Measurements from ENCODE around the gene ATF7IP2. TPM values are rescaled to one million over a fixed set of nuclear protein-coding genes. Genes with fewer than 3 reads are reported as not detected.
"Not testable (repeated sequence)": the region's sequence is repeated elsewhere in the genome, so short reads cannot be mapped to it uniquely, and the experiment has no call there.

ATF7IP2 gene
- total and polyA plus RNA-seq, 7 experiments from 2014 or later: 56.5 to 304 (median 75.1) TPM

DNA sequence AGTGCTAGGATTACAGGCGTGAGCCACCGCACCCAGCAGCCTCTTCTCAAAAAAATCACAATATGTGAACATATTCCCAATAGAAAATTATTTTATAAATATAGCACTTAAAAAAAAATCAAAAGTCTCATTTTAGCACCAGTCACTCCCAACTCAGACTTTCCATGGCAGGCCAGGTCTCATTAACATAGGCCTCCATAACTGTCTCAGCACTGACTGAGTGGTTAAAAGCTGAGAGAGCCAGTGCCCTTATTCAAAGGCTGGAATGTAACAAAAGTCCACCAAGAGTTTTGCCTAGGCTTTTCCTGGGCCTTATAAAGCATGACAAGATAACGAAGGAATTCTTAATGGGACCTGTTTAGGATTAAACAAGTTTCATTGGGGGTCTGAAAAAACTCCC, 114.7 kb downstream of the ATF7IP2 start:
- Histone ChIP-seq H3K9me3 (ENCODE audit: control insufficient read depth in 2 of 3, low read length in 3 of 3) (no peaks in the 10 kb centered on the region), H3K4me1 (ENCODE audit: control insufficient read depth in 2 of 2, insufficient read depth in 2 of 2, low read length in 2 of 2) (no peaks in the 10 kb centered on the region), H3K27me3 (ENCODE audit: control insufficient read depth in 2 of 2, insufficient read depth in 2 of 2, low read length in 2 of 2) (no peaks in the 10 kb centered on the region), H3K36me3 (ENCODE audit: control insufficient read depth in 2 of 3, insufficient read depth in 3 of 3, low read length in 3 of 3) (no peaks in the 10 kb centered on the region), H3K27ac (ENCODE audit: low read depth, low read length) (no peak overlapping the region), H3K4me3 (ENCODE audit: low read length) (no peak overlapping the region)
- Mint-ChIP-seq H3K27me3 (no peaks in the 10 kb centered on the region), H3K27ac (no peak overlapping the region), H3K36me3 (peaks cover 0 to 1% (median 0%) of the 10 kb centered on the region in 5 donors), H3K4me1 (peaks cover 2 to 16% (median 9%) of the 10 kb centered on the region in 7 donors), H3K4me3 (no peak overlapping the region), H3K9me3 (peaks cover 0 to 14% (median 4%) of the 10 kb centered on the region in 11 donors)
- ChIA-PET CTCF (interaction anchor here (0.6 kb wide), 1 partner anchor 148 kb away, joined by 3 read pairs; no protein-coding TSS in a partner anchor), POLR2A (no interaction called here)
- DNase-seq (no peak), ATAC-seq (no peak)
- intact Hi-C loops (cut with micrococcal nuclease): no loop called here

- peaks cover 0 to 3% (median 0%) of the 10 kb centered on the region in 5 donors for H3K36me3 Mint-ChIP-seq
These were observed 115.3 kb downstream of the ATF7IP2 start for GRCh38 chr16:10501016-10501607.

DNA sequence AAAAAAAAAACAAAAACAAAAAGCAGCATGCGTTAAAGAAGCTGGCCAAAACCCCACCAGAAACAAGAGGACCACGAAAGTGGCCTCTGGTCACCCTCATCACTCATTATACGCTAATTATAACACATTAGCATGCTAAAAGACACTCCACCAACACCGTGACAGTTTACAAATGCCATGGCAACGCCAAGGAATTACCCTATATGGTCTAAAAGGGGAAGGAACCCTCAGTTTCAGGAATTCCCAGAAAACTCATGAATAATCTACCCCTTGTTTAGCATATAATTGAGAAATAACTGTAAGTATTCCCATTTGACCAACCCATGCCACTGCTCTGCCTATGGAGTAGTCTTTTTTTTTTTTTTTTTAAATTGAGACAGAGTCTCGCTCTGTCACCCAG, 116.9 kb downstream of the ATF7IP2 start:
- H3K36me3 Mint-ChIP-seq: peaks cover 0 to 3% (median 0%) of the 10 kb centered on the region in 5 donors
- H3K27me3 Mint-ChIP-seq: peaks cover 0 to 2% (median 0%) of the 10 kb centered on the region in 5 donors
- H3K27ac ChIP-seq (ENCODE audit: low read depth, low read length): no peak overlapping the region
- no peak overlapping the region for H3K4me3 Mint-ChIP-seq
- no peaks in the 10 kb centered on the region for H3K36me3 ChIP-seq (ENCODE audit: control insufficient read depth in 2 of 3, insufficient read depth in 3 of 3, low read length in 3 of 3)
- intact Hi-C loops (cut with micrococcal nuclease): no loop called here
- H3K4me1 ChIP-seq (ENCODE audit: control insufficient read depth in 2 of 2, insufficient read depth in 2 of 2, low read length in 2 of 2): no peaks in the 10 kb centered on the region
- H3K9me3 ChIP-seq (ENCODE audit: control insufficient read depth in 2 of 3, low read length in 3 of 3): no peaks in the 10 kb centered on the region
- peaks cover 0 to 5% (median 0%) of the 10 kb centered on the region in 11 donors for H3K9me3 Mint-ChIP-seq
- H3K27me3 ChIP-seq (ENCODE audit: control insufficient read depth in 2 of 2, insufficient read depth in 2 of 2, low read length in 2 of 2): no peaks in the 10 kb centered on the region
- ChIA-PET POLR2A (no interaction called here), CTCF (no interaction called here)
- ATAC-seq (no peak), DNase-seq (no peak)
- H3K27ac Mint-ChIP-seq: no peak overlapping the region
- H3K4me3 ChIP-seq (ENCODE audit: low read length): no peak overlapping the region
- peaks cover 2 to 16% (median 9%) of the 10 kb centered on the region in 7 donors for H3K4me1 Mint-ChIP-seq

More at GRCh38 chr16:10501016-10501607, 115.3 kb downstream of the ATF7IP2 start:
- H3K4me3 ChIP-seq (ENCODE audit: low read length): no peak overlapping the region
- peak in 3 of 9 donors; percentile 8 to 16 (median 11) for DNase-seq
- intact Hi-C loops (cut with micrococcal nuclease): no loop called here
- Mint-ChIP-seq H3K27ac (no peak overlapping the region), H3K27me3 (no peaks in the 10 kb centered on the region), H3K4me1 (peaks cover 2 to 16% (median 9%) of the 10 kb centered on the region in 7 donors), H3K4me3 (no peak overlapping the region), H3K9me3 (peaks cover 0 to 10% (median 4%) of the 10 kb centered on the region in 11 donors)
- H3K36me3 ChIP-seq (ENCODE audit: control insufficient read depth in 2 of 3, insufficient read depth in 3 of 3, low read length in 3 of 3): no peaks in the 10 kb centered on the region
- ChIA-PET POLR2A (no interaction called here), CTCF (interaction anchor here (0.6 to 0.7 kb wide), 2 partner anchors 86 to 148 kb away, joined by 3 read pairs; no protein-coding TSS in a partner anchor)
- H3K27me3 ChIP-seq (ENCODE audit: control insufficient read depth in 2 of 2, insufficient read depth in 2 of 2, low read length in 2 of 2): no peaks in the 10 kb centered on the region
- no peaks in the 10 kb centered on the region for H3K4me1 ChIP-seq (ENCODE audit: control insufficient read depth in 2 of 2, insufficient read depth in 2 of 2, low read length in 2 of 2)
- H3K9me3 ChIP-seq (ENCODE audit: control insufficient read depth in 2 of 3, low read length in 3 of 3): no peaks in the 10 kb centered on the region
- no peak overlapping the region for H3K27ac ChIP-seq (ENCODE audit: low read depth, low read length)
- peak; percentile 53 for ATAC-seq

DNA sequence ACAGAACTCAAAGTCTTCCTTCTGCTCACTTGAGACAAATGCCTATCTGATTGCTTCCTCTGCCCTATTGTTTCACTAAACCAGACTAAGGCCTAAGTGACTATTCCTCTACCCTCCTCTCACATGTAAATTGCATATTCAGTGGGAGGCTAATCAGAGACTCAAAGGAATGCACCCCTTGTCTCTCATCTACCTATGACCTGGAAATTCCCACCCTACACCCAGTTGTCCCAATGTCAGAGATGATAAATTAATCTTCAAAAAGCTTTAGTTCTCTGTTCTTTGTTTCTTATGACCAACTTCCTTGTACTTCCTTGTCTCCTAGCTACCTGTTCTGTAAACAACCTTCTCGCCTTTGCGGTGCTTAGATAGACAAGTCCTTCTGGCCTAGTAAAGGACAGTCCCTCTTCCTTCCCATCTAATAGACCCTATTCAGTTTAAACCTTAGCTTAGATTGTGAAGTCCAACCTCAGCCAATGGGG, 118.6 kb downstream of the ATF7IP2 start:
- Histone ChIP-seq H3K27me3 (ENCODE audit: control insufficient read depth in 2 of 2, insufficient read depth in 2 of 2, low read length in 2 of 2) (no peaks in the 10 kb centered on the region), H3K4me3 (ENCODE audit: low read length) (no peak overlapping the region), H3K4me1 (ENCODE audit: control insufficient read depth in 2 of 2, insufficient read depth in 2 of 2, low read length in 2 of 2) (no peaks in the 10 kb centered on the region), H3K36me3 (ENCODE audit: control insufficient read depth in 2 of 3, insufficient read depth in 3 of 3, low read length in 3 of 3) (no peaks in the 10 kb centered on the region), H3K27ac (ENCODE audit: low read depth, low read length) (no peak overlapping the region), H3K9me3 (ENCODE audit: control insufficient read depth in 2 of 3, low read length in 3 of 3) (no peaks in the 10 kb centered on the region)
- peak overlapping the region in 4 of 9 donors; percentile 18 to 91 (median 38) for H3K27ac Mint-ChIP-seq
- H3K9me3 Mint-ChIP-seq: peaks cover 0 to 5% (median 0%) of the 10 kb centered on the region in 11 donors
- ATAC-seq (peak; percentile 31), DNase-seq (no peak)
- POLR2A ChIA-PET: no interaction called here
- CTCF ChIA-PET: interaction anchor here (0.7 to 1.3 kb wide), 4 partner anchors 11 to 236 kb away, joined by 3 to 5 read pairs (median 4); no protein-coding TSS in a partner anchor
- peaks cover 3 to 16% (median 9%) of the 10 kb centered on the region in 7 donors for H3K4me1 Mint-ChIP-seq
- H3K27me3 Mint-ChIP-seq: peaks cover 0 to 2% (median 0%) of the 10 kb centered on the region in 5 donors
- peaks cover 0 to 3% (median 0%) of the 10 kb centered on the region in 5 donors for H3K36me3 Mint-ChIP-seq
- intact Hi-C loops (cut with micrococcal nuclease): no loop called here
- no peak overlapping the region for H3K4me3 Mint-ChIP-seq

DNA sequence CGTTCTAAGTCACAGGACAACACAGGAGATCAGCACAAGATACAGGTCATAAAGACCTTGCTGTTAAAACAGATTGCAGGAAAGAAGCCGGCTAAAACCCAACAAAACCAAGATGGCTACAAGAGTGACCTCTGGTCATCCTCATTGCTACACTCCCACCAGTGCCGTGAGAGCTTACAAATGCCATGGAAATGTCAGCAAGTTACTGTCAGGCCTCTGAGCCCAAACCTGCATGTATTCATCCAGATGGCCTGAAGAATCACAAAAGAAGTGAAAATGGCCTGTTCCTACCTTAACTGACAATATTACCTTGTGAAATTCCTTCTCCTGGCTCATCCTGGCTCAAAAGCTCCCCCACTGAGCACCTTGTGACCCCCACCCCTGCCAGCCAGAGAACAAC, 119.4 kb downstream of the ATF7IP2 start:
- H3K4me3 Mint-ChIP-seq; DNase-seq; H3K27me3 ChIP-seq (ENCODE audit: control insufficient read depth in 2 of 2, insufficient read depth in 2 of 2, low read length in 2 of 2); H3K27ac ChIP-seq (ENCODE audit: low read depth, low read length); H3K9me3 ChIP-seq (ENCODE audit: control insufficient read depth in 2 of 3, low read length in 3 of 3); H3K9me3 Mint-ChIP-seq; POLR2A ChIA-PET; H3K36me3 ChIP-seq (ENCODE audit: control insufficient read depth in 2 of 3, insufficient read depth in 3 of 3, low read length in 3 of 3); H3K4me3 ChIP-seq (ENCODE audit: low read length); H3K36me3 Mint-ChIP-seq; ATAC-seq; H3K4me1 ChIP-seq (ENCODE audit: control insufficient read depth in 2 of 2, insufficient read depth in 2 of 2, low read length in 2 of 2); H3K27me3 Mint-ChIP-seq: not testable (repeated sequence)
- intact Hi-C loops (cut with micrococcal nuclease): loop anchor here in 1 of 2 donors (5.0 kb wide), 1 partner anchor 118 kb away; the partner anchor contains the start of gene ATF7IP2
- H3K4me1 Mint-ChIP-seq: peaks cover 4 to 16% (median 11%) of the 10 kb centered on the region in 7 donors
- CTCF ChIA-PET: interaction anchor here (0.8 to 1.3 kb wide), 2 partner anchors 190 to 192 kb away, joined by 5 read pairs; no protein-coding TSS in a partner anchor
- peak overlapping the region in 2 of 9 donors; percentile 2 to 17 for H3K27ac Mint-ChIP-seq

- ChIA-PET CTCF (interaction anchor here (0.6 to 3.7 kb wide), 9 partner anchors 12 to 252 kb away, joined by 3 to 47 read pairs (median 4); no protein-coding TSS in a partner anchor), POLR2A (interaction anchor here (0.7 to 1.3 kb wide), 2 partner anchors 195 to 227 kb away, joined by 3 to 8 read pairs; no protein-coding TSS in a partner anchor)
- no peaks in the 10 kb centered on the region for H3K36me3 ChIP-seq (ENCODE audit: control insufficient read depth in 2 of 3, insufficient read depth in 3 of 3, low read length in 3 of 3)
- Mint-ChIP-seq H3K36me3 (peaks cover 0 to 3% (median 0%) of the 10 kb centered on the region in 5 donors), H3K4me3 (no peak overlapping the region), H3K9me3 (peaks cover 0 to 3% (median 0%) of the 10 kb centered on the region in 11 donors), H3K4me1 (peaks cover 2 to 10% (median 4%) of the 10 kb centered on the region in 7 donors), H3K27ac (peak overlapping the region in 5 of 9 donors; percentile 6 to 69 (median 53)), H3K27me3 (peaks cover 0 to 8% (median 0%) of the 10 kb centered on the region in 5 donors)
- intact Hi-C loops (cut with micrococcal nuclease): loop anchor here (1.0 to 5.0 kb wide), 5 partner anchors 122 to 252 kb away; partner anchors contain the start of gene ATF7IP2 (in 2 of the 2)
- no peaks in the 10 kb centered on the region for H3K27me3 ChIP-seq (ENCODE audit: control insufficient read depth in 2 of 2, insufficient read depth in 2 of 2, low read length in 2 of 2)
- peak; percentile 18 to 78 (median 65) for DNase-seq
- ATAC-seq: peak; percentile 90
- no peak overlapping the region for H3K27ac ChIP-seq (ENCODE audit: low read depth, low read length)
- no peaks in the 10 kb centered on the region for H3K9me3 ChIP-seq (ENCODE audit: control insufficient read depth in 2 of 3, low read length in 3 of 3)
- no peaks in the 10 kb centered on the region for H3K4me1 ChIP-seq (ENCODE audit: control insufficient read depth in 2 of 2, insufficient read depth in 2 of 2, low read length in 2 of 2)
- H3K4me3 ChIP-seq (ENCODE audit: low read length): no peak overlapping the region
These were observed 123.7 kb downstream of the ATF7IP2 start for GRCh38 chr16:10509534-10510025.

Data from naive thymus-derived CD4-positive, alpha-beta T cell (primary cell).